Keratinocyte (primary cell): ENCODE data around the gene ZNF726.

Experiments used
- EZH2 ChIP-seq: IDR thresholded peaks from one replicate; pipeline ENCODE4 v1.6.1; 2012; ENCODE audit warnings: inconsistent platforms, mild to moderate bottlenecking, low read length, moderate library complexity
- TF ChIP-seq, protein P1 (sequence below), 3 experiments: IDR thresholded peaks in 1 of 3; conservative IDR thresholded peaks in 1 of 3; optimal IDR thresholded peaks in 1 of 3; 2 replicates in 2 of 3; 3 replicates in 1 of 3; pipeline versions ENCODE3 to v1.5.1; 2011; ENCODE audit warnings: low read length in 3 of 3, mild to moderate bottlenecking in 3 of 3, moderate library complexity in 2 of 3, control low read depth in 1 of 3, inconsistent platforms in 1 of 3; ENCODE audit not compliant: insufficient read depth in 2 of 3; ENCODE audit errors: extremely low read depth in 1 of 3

GRCh38 chr19:23872282-23872919, 42.3 kb upstream of the ZNF726 start:
- TF ChIP-seq, protein P1, sequence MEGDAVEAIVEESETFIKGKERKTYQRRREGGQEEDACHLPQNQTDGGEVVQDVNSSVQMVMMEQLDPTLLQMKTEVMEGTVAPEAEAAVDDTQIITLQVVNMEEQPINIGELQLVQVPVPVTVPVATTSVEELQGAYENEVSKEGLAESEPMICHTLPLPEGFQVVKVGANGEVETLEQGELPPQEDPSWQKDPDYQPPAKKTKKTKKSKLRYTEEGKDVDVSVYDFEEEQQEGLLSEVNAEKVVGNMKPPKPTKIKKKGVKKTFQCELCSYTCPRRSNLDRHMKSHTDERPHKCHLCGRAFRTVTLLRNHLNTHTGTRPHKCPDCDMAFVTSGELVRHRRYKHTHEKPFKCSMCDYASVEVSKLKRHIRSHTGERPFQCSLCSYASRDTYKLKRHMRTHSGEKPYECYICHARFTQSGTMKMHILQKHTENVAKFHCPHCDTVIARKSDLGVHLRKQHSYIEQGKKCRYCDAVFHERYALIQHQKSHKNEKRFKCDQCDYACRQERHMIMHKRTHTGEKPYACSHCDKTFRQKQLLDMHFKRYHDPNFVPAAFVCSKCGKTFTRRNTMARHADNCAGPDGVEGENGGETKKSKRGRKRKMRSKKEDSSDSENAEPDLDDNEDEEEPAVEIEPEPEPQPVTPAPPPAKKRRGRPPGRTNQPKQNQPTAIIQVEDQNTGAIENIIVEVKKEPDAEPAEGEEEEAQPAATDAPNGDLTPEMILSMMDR (optimal IDR thresholded peaks at IDR 0.05 in 1 of 3, IDR thresholded peaks at IDR 0.05 in 1 of 3, conservative IDR thresholded peaks at IDR 0.05 in 1 of 3; ENCODE audit: extremely low read depth in 1 of 3, insufficient read depth in 2 of 3, low read length in 3 of 3) = no peak
- TF ChIP-seq EZH2 = no peak
